ENCODE data around the gene BTRC. TPM values are rescaled to one million over a fixed set of nuclear protein-coding genes. Genes with fewer than 3 reads are reported as not detected.

Gene BTRC
- total RNA-seq, 1 donor, result 17.3 TPM

GRCh38 chr10:101490026-101490425, 136.1 kb downstream of the BTRC start:
- no peak overlapping the region for H3K4me3 ChIP-seq (ENCODE audit: low read depth, low read length)
- no peak for TF ChIP-seq CTCF (IDR thresholded peaks at IDR 0.05; ENCODE audit: insufficient read depth, low read depth, low read length)
- no peak for DNase-seq (ENCODE audit: low read depth)

- no peak for TF ChIP-seq CTCF (IDR thresholded peaks at IDR 0.05; ENCODE audit: insufficient read depth, low read depth, low read length)
- H3K4me3 ChIP-seq (ENCODE audit: low read depth, low read length), result no peak overlapping the region
- no peak for DNase-seq (ENCODE audit: low read depth)
Measured at GRCh38 chr10:101492205-101492604, 138.2 kb downstream of the BTRC start.

- DNase-seq (ENCODE audit: low read depth), result no peak
- no peak overlapping the region for H3K4me3 ChIP-seq (ENCODE audit: low read depth, low read length)
- TF ChIP-seq CTCF (IDR thresholded peaks at IDR 0.05; ENCODE audit: insufficient read depth, low read depth, low read length), result no peak
Measured at GRCh38 chr10:101492814-101493213, 138.8 kb downstream of the BTRC start.

- no peak for TF ChIP-seq CTCF (IDR thresholded peaks at IDR 0.05; ENCODE audit: insufficient read depth, low read depth, low read length)
- H3K4me3 ChIP-seq (ENCODE audit: low read depth, low read length), result no peak overlapping the region
- no peak for DNase-seq (ENCODE audit: low read depth)
Measured at GRCh38 chr10:101493249-101493648, 139.3 kb downstream of the BTRC start.

- no peak overlapping the region for H3K4me3 ChIP-seq (ENCODE audit: low read depth, low read length)
- TF ChIP-seq CTCF (IDR thresholded peaks at IDR 0.05; ENCODE audit: insufficient read depth, low read depth, low read length), result no peak
- no peak for DNase-seq (ENCODE audit: low read depth)
Measured at GRCh38 chr10:101493782-101494281, 139.9 kb downstream of the BTRC start.

- DNase-seq (ENCODE audit: low read depth), result no peak
- TF ChIP-seq CTCF (IDR thresholded peaks at IDR 0.05; ENCODE audit: insufficient read depth, low read depth, low read length), result no peak
Measured at GRCh38 chr10:101494650-101495049, 140.7 kb downstream of the BTRC start.

GRCh38 chr10:101495324-101495925, 141.5 kb downstream of the BTRC start:
- TF ChIP-seq CTCF (IDR thresholded peaks at IDR 0.05; ENCODE audit: insufficient read depth, low read depth, low read length), result peak; percentile 28
- no peak for DNase-seq (ENCODE audit: low read depth)
- no peak overlapping the region for H3K4me3 ChIP-seq (ENCODE audit: low read depth, low read length)

More at GRCh38 chr10:101494650-101495049, 140.7 kb downstream of the BTRC start:
- no peak overlapping the region for H3K4me3 ChIP-seq (ENCODE audit: low read depth, low read length)
